ES-I3 (cell line): ENCODE results near the gene SNX32.
"Not testable (repeated sequence)": the region's sequence is repeated elsewhere in the genome, so short reads cannot be mapped to it uniquely, and the experiment has no call there.

Experiments
- H3K36me3 ChIP-seq: 2 replicates; pipeline ENCODE4 v1.6.1; 2013; ENCODE audit warnings: mild to moderate bottlenecking, low read length, control low read depth, moderate library complexity; ENCODE audit not compliant: insufficient read depth
- H3K4me1 ChIP-seq: 2 replicates; pipeline ENCODE4 v1.6.1; 2013; ENCODE audit warnings: mild to moderate bottlenecking, control low read depth, low read length; ENCODE audit not compliant: insufficient read depth
- H3K9ac ChIP-seq: 2 replicates; pipeline ENCODE4 v1.6.1; 2013; ENCODE audit warnings: low read depth, mild to moderate bottlenecking, low read length, moderate library complexity
- H3K9me3 ChIP-seq: 2 replicates; pipeline ENCODE4 v1.6.1; 2013; ENCODE audit warnings: mild to moderate bottlenecking, low read length, moderate library complexity; ENCODE audit not compliant: control insufficient read depth, insufficient read depth

SNX32 gene

GRCh38 chr11:65885231-65885630 lies 51.5 kb downstream of the SNX32 start:
- Histone ChIP-seq H3K4me1 (peaks cover 12% of the 10 kb centered on the region), H3K9ac (no peak overlapping the region), H3K9me3 (no peaks in the 10 kb centered on the region), H3K36me3 (peaks cover 26% of the 10 kb centered on the region)

GRCh38 chr11:65885808-65886536 lies 52.2 kb downstream of the SNX32 start:
- Histone ChIP-seq H3K9ac (no peak overlapping the region), H3K36me3 (peaks cover 26% of the 10 kb centered on the region), H3K4me1 (peaks cover 12% of the 10 kb centered on the region), H3K9me3 (no peaks in the 10 kb centered on the region)

DNA sequence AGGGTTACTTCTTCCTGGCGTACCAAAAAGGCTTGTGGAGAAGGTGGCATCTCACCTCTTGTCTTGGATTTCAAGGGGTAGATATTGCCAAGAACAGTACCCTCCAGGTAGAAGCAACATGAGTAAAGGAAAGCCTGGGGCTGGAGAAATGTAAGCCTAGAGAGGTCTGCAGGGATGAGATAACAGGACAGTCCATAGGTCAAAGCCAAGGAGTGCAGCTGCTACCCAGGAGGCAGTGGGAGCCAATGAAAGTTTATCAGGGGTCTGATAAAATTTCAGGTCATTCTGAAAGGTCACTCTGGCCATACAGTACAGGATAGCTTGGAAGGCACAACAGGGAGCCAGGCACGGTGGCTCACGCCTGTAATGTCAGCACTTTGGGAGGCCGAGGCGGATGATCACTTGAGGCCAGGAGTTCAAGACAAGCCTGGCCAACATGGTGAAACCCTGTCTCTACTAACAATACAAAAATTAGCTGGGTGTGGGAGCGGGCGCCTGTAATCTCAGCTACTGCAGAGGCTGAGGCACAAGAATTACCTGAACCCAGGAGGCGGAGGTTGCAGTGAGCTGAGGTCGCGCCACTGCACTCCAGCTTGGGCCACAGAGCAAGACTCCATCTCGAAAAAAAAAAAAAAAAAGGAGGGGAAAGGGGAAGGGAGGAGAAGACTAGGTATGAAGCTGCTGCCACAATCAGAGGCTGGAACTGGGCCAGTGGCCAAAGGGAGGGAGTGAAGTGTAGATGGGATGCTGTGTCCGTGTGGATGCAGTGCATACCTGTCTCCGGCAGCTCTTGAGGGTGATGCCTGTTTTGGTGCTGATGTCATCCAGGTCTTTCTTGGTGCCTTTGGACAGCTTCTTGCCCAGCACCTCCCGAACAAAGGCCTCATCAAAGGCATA lies 53.3 kb downstream of the SNX32 start:
- peaks cover 12% of the 10 kb centered on the region for H3K4me1 ChIP-seq
- H3K36me3 ChIP-seq = peaks cover 26% of the 10 kb centered on the region
- peak overlapping the region; percentile 92 for H3K9ac ChIP-seq
- H3K9me3 ChIP-seq = no peaks in the 10 kb centered on the region

DNA sequence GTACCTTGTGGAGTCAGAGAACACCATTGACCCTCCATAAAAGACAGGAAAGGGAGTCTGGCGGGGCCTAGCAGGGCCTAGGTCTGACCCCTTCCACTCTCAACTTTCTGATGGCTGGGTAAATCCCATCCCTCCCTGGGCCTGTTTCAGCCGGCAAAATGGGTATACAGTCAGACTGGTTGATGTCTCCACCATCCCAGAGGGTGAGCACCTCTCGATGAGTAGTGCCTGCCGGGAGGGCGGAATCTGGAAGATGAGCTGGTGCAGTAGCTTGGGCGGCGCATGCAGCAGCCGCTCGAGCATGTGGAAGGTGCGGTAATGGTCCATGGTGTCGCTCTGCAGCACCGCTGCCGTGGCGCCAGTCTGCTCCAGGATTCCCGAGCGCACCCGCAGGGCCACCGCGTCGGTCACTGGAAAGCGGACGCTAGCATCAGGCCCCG lies 54.0 kb downstream of the SNX32 start:
- Histone ChIP-seq H3K36me3 (peaks cover 26% of the 10 kb centered on the region), H3K9me3 (no peaks in the 10 kb centered on the region), H3K9ac (peak overlapping the region; percentile 92), H3K4me1 (peaks cover 12% of the 10 kb centered on the region)

- H3K9ac ChIP-seq = peak within 1 kb of the TSS; percentile 92
- H3K36me3 ChIP-seq = peaks cover 26% of the 10 kb centered on the region
- H3K4me1 ChIP-seq = peaks cover 12% of the 10 kb centered on the region
- H3K9me3 ChIP-seq = no peaks in the 10 kb centered on the region
Measured at GRCh38 chr11:65888163-65888814, 54.5 kb downstream of the SNX32 start, which contains the start of gene FIBP. FIBP (minus strand) TSS chr11:65888471; CDS start chr11:65888418, 53 bp downstream.

- Histone ChIP-seq H3K9me3 (no peaks in the 10 kb centered on the region), H3K36me3 (peaks cover 9% of the 10 kb centered on the region), H3K9ac (peak within 1 kb of the TSS; percentile 83), H3K4me1 (peaks cover 10% of the 10 kb centered on the region)
Measured at GRCh38 chr11:65890324-65891218, 56.8 kb downstream of the SNX32 start, which contains the start of gene CCDC85B. CCDC85B (plus strand) TSS chr11:65890673; CDS start chr11:65890784, 111 bp downstream.

DNA sequence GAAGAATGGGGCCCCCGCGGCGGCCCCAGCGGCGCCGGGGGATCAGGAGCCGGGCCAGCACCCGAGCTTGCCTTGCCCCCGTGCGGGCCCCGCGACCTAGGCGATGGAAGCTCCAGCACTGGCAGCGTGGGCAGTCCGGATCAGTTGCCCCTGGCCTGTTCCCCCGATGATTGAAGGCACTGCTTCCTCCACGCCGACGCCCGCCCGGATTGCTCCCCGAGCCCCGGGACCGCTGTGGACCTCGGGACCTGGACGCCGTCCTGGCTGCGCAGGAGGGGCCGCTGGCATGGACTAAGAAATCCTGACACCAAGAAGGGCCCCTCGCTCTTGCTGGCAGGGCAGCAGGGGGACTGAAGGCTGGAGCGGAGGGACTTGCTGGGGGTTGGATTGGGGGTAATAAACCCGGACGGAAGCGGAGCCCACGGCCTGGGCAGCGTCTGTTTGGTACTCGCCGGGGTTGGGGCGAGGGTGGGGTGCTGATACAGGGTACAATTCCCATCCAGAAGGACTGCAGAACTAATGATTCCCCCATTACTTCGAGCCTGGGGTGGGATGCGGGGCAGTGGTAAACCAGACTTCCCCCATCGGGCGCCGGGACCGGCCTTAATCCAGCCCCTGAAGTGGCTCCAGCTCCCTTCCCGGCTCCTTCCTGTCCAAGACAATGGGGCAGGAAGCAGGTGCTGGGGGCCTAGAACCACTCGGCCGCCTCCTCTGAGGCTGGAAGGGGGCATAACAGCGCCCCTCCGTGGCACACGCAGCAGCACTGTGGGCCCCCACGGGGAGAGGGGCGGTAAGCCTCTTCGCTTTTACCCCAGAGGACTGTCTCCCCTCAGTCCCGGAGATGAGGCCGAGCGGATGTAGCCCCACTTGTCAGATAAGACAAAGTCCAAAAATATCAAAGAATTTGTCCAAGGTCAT lies 57.7 kb downstream of the SNX32 start:
- H3K4me1 ChIP-seq = peaks cover 10% of the 10 kb centered on the region
- peak overlapping the region; percentile 83 for H3K9ac ChIP-seq
- H3K36me3 ChIP-seq = peaks cover 7% of the 10 kb centered on the region
- no peaks in the 10 kb centered on the region for H3K9me3 ChIP-seq

- H3K4me1 ChIP-seq, H3K36me3 ChIP-seq, H3K9me3 ChIP-seq: not testable (repeated sequence)
- H3K9ac ChIP-seq = peak overlapping the region; percentile 83; the same call in 1 of the 2 replicates
Measured at GRCh38 chr11:65892137-65892540, 58.4 kb downstream of the SNX32 start.

GRCh38 chr11:65892661-65893317 lies 59.0 kb downstream of the SNX32 start:
- no peak overlapping the region for H3K9ac ChIP-seq
- H3K36me3 ChIP-seq = peaks cover 5% of the 10 kb centered on the region; the same call in 1 of the 2 replicates

DNA sequence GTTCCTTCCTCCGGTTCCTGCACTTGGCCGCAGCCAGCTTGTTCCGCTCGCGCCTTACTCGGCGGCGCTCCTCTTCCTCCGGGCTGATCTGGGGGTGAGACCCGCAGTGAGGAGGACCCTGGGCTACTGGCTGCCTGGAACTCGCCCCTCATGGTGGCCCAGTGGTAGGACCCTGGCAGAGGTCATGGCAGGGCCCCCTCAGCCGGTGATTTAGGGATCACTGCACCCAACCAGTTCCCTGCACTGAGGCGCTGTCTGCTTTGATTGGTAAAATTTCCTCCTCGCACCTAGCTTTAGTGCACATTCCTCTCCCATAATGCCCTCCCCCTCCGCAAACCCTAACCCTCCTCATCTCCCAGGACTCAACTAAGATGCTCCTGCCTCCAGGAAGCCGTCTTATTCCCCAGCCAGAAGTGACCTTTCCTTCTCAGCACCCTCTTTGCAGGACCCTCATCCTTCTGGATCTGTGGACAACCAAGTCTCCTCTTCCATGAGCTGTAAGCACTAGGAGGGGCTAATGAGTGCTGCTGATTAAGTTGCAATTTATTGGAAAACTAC lies 60.4 kb downstream of the SNX32 start:
- H3K4me1 ChIP-seq = peaks cover 7% of the 10 kb centered on the region; the same call in 1 of the 2 replicates

More at GRCh38 chr11:65892661-65893317, 59.0 kb downstream of the SNX32 start:
- H3K4me1 ChIP-seq = peaks cover 7% of the 10 kb centered on the region; the same call in 1 of the 2 replicates
- H3K9me3 ChIP-seq = no peaks in the 10 kb centered on the region

DNA sequence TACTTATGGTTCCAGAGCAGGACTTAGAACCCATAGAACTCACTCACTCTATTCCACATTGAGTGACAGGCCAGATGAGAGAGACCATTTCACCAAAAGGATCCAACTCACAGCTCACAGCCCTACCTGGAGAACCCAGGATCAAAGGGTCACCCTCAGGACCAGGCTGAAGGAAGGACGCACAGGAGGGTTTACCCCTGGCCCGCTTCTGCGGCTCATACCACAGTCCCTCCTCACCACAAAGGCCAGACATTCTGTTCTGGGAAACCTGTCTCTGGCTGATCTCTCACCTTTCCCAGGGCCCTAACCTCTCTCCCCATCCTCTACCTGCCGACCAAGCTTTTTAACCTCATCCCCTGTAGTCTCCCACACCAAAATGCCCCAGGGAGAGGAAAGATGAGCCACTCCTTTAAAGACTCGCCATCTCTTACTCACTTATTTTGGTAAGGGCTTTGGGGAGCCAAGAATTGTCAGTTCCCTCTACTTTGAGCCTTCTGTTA lies 61.8 kb downstream of the SNX32 start:
- no peak overlapping the region for H3K9ac ChIP-seq
- no peaks in the 10 kb centered on the region; the same call in 1 of the 2 replicates for H3K4me1 ChIP-seq
- H3K36me3 ChIP-seq = peaks cover 5% of the 10 kb centered on the region; the same call in 1 of the 2 replicates
- H3K9me3 ChIP-seq = no peaks in the 10 kb centered on the region

More for the DNA sequence above, 60.4 kb downstream of the SNX32 start:
- Histone ChIP-seq H3K9me3 (no peaks in the 10 kb centered on the region), H3K9ac (no peak overlapping the region), H3K36me3 (peaks cover 5% of the 10 kb centered on the region; the same call in 1 of the 2 replicates)
